NCI-H2196 treated with DMSO at 0.1 percent for 48 hours (cell line): ENCODE results near the gene NLRP10.

Experiments used
- DNase-seq: peaks from one replicate; lab custom pipeline; 2025; ENCODE audit not compliant: unreplicated experiment; lab: John Stamatoyannopoulos, UW

NLRP10 gene

GRCh38 chr11:7977232-7977917, 12.1 kb upstream of the NLRP10 start:
- DNase-seq, result no peak

GRCh38 chr11:7974668-7975067, 9.4 kb upstream of the NLRP10 start:
- DNase-seq, result no peak

DNA sequence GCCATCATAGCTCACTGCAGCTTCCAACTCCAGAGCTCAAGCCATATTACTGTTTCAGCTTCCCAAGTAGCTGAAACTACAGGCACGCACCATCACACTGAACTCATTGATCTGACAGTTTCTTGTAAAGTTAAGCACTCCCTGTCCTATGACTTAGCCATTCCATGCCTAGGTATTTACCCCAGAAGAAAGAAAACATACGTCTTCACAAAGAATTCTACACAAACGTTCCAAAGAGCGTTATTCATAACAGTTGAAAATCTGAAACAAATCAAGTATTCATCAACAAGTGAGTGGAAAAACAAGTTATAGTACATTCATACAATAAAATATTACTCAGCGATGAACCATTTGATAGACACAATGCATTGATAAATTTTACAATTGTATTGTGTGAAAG, 7.8 kb upstream of the NLRP10 start:
- no peak for DNase-seq

GRCh38 chr11:7971846-7972245, 6.6 kb upstream of the NLRP10 start:
- DNase-seq, result no peak

DNA sequence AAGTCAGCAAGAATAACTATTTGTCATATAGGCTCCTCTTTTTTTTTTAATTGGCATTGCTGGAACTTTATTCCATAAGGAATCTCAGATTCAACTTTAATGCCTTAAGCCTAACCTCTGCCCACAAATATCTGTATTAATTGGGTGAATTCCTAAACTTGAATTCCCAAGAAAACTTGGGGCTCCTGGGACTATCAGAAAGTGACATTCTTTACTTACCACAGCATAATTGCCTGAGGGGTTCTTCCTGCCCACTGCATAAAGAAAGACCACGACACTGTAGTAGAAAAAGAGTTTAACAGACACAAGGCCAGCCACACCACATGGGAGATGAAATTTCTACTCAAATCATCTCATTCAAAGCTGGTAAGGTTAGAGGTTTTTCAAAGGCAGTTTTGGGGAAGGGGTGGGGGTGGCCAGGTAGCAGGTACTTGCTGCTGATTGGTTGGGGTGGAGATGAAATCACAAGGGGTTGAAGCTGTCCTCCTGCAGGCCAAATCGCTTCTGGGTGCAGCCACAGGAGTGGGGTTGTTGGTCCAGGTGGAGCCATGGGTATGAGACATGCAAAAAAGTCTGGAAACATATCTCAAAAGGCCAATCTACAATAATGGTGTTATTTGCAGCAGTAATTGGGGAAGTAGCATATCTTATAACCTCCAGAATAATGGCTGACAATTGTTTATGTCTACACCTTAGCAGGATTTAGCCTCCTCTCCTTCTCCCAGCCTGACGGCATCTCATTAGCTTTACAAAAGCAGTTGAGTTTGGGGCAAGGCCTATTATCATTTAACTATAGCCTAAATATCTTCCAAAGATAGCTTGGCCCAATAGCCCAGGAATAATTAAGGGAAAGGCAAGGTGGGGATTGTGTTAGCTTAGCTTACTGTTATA, 4.8 kb upstream of the NLRP10 start:
- DNase-seq, result no peak

DNA sequence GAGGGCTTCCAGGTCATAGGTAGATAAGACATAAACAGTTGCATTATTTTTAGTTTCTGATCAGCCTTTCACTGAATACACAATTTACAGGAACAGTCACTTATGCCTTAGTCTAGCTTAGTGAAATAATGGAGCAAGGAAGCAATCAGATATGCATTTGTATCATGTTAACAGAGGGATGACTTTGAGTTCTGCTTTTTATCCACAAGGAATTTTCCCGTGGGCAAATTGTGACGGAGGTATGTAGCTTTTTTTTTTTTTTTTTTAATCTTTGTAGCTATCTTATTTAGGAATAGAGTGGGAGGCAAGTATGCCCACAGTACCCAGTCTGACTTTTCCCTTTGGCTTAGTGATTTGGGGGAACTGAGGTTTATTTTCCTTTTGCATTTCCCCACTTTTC, 3.4 kb upstream of the NLRP10 start:
- DNase-seq, result no peak

DNA sequence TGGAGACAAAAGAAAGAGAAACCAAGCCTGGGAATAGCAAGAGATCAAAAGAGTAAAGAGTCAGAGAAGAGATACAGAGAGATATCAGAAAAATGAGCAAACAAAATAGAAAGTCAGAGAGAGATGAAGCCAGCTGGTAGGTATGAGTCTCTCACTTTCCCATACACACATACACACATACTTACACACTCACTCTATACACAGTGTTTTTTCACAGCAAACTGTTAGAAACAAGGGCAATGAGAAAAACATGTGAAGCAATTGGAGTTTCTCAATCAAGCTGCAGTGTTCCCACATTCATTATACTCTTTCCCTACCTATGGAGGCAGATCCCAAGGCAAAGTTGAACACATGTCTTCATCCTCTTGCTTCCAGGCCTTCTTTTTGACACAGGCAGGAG, 2.6 kb upstream of the NLRP10 start:
- no peak for DNase-seq

DNA sequence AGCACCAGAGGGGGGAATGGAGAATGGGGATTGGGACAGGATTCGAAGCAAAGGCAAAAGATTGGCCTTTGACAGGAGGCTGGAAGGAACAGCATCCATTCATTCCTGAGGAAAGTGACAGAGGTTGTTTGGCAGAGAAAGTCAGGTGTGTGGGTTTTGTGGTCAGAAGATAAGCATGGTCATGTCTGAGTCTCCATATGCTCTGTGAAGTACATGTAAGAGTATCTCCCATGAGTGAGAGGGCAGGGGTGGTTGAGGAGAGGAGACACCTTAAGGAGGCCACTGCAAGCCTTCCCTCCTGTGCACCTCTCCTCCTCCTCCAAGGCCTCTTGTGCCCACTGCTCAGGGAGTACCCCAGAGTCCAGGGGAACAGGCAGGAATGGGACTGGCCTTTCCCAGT, 1.9 kb upstream of the NLRP10 start:
- no peak for DNase-seq

- DNase-seq, result no peak
These were observed 374 bp downstream of the NLRP10 start for GRCh38 chr11:7964873-7965272.

GRCh38 chr11:7964261-7964660, 986 bp downstream of the NLRP10 start:
- DNase-seq, result no peak

GRCh38 chr11:7955191-7955590, 10.1 kb downstream of the NLRP10 start:
- no peak for DNase-seq

GRCh38 chr11:7949934-7950333, 15.3 kb downstream of the NLRP10 start:
- DNase-seq, result no peak

GRCh38 chr11:7944123-7944522, 21.1 kb downstream of the NLRP10 start:
- no peak for DNase-seq

GRCh38 chr11:7941608-7942007, 23.6 kb downstream of the NLRP10 start, which contains the start of gene OR10A3:
TSS of gene OR10A3 (minus strand) at chr11:7941708. CDS start at chr11:7939520, 2,188 bp downstream.
- DNase-seq, result no peak

DNA sequence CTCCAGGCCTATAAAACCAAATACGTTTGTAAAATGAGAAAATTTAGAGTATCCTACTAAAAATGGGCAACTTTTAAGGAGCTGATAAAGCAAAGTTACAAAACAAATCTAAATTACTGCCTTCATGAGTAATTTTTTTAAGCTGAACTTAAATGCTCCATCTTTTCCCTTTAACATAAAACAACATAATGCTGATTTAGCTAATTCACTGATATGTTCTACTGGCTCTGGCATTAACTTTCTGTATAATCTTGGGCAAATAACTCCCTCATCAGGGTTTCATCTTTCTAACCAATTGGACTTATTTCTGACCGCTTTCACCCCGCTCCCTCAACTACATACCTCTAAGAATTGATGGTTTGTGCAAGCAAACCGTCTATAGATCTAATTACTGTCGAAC, 24.1 kb downstream of the NLRP10 start:
- no peak for DNase-seq

- DNase-seq, result no peak
These were observed 28.6 kb downstream of the NLRP10 start for GRCh38 chr11:7936615-7937014.

GRCh38 chr11:7931168-7931567, 34.1 kb downstream of the NLRP10 start, which contains the start of gene OR10A6:
TSS of gene OR10A6 (minus strand) at chr11:7931268. CDS start at chr11:7928662, 2,606 bp downstream.
- no peak for DNase-seq

DNA sequence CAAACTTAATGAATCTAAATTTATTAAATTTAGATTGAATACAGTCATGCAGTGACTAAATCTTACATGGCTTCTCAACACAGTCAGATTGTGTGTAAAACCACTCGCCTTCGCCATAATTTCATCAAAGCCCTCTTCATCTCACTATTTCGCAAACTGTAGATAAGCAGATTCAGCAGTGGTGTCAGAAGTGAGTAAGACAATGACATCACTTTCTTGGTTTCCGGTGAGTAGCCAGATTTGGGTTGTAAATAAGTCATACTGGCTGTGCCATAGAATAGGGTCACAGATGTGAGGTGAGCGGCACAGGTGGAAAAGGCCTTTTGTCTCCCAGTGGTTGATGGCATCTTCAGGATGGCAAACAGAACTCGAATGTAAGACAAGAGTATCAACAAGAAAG, 37.6 kb downstream of the NLRP10 start:
- no peak for DNase-seq

DNA sequence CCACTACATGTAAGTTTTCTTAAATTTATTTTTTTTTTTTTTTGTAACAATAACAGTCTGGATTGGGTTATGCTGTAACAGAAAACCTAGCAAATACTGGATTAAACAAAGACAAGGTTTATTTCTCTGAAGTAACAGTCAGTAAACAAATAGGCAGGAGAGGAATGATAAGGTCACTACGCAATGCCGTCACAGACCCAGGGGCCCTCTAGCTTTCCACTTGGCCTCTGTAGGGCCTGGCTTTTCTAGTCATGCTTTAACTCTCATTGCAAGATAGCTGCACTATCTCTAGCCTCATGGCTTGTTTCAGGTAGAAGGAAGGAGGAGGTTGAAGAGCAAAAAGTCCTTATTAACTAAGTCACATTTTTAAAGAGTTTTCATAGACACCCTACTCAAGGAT, 40.7 kb downstream of the NLRP10 start:
- DNase-seq, result no peak

DNA sequence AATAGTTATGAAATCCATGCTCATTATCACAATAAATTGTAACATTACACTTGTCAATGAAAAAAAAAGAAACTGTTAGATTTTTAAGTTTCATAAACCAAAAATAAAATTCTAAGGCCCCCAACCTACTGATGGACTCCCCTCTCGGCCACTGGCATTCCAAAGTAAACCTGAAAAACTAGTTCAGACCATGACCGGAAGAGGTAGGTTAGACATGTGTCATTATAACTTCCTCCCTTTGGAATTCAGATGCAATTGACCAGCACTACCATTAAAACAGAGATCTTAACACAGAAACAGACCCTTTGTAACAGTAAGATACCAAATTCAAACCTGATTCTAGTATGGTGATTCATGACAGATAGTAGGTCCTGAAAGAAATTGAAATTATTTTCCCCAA, 47.1 kb downstream of the NLRP10 start:
- DNase-seq, result no peak
